ENCODE data around the gene SLC26A9.
"Not testable (repeated sequence)": the region's sequence is repeated elsewhere in the genome, so short reads cannot be mapped to it uniquely, and the experiment has no call there.

Gene SLC26A9

GRCh38 chr1:205889706-205890105 is 53.5 kb downstream of the SLC26A9 start:
- H3F3A ChIP-seq (ENCODE audit: control insufficient read depth, insufficient read depth); H3K4me3 ChIP-seq (ENCODE audit: low read length); H4K20me1 ChIP-seq (ENCODE audit: control insufficient read depth, insufficient read depth, low read depth, low read length); H3K4me2 ChIP-seq (ENCODE audit: low read length); H3K36me3 ChIP-seq (ENCODE audit: control insufficient read depth, low read length); H3K27me3 ChIP-seq (ENCODE audit: control insufficient read depth, low read length); H3K9me3 ChIP-seq (ENCODE audit: control insufficient read depth, insufficient read depth, low read length); H3K9me2 ChIP-seq (replicated peaks; ENCODE audit: control insufficient read depth, low read length); H3K4me1 ChIP-seq (ENCODE audit: control insufficient read depth, low read length); H3K27ac ChIP-seq (ENCODE audit: low read depth, low read length); H3K79me2 ChIP-seq (ENCODE audit: control insufficient read depth, low read length): not testable (repeated sequence)

- H3K27me3 ChIP-seq (ENCODE audit: control insufficient read depth, low read length), result not testable (repeated sequence)
Observed at GRCh38 chr1:205889006-205889405, 54.2 kb downstream of the SLC26A9 start.

GRCh38 chr1:205883792-205884191 is 59.5 kb downstream of the SLC26A9 start:
- Histone ChIP-seq H3K27ac (ENCODE audit: low read depth, low read length) (no peak overlapping the region), H3F3A (ENCODE audit: control insufficient read depth, insufficient read depth) (no peaks in the 10 kb centered on the region), H4K20me1 (ENCODE audit: control insufficient read depth, insufficient read depth, low read depth, low read length) (no peaks in the 10 kb centered on the region), H3K36me3 (ENCODE audit: control insufficient read depth, low read length) (peaks cover 4% of the 10 kb centered on the region; the same call in 1 of the 2 replicates), H3K4me1 (ENCODE audit: control insufficient read depth, low read length) (peaks cover 12% of the 10 kb centered on the region), H3K4me3 (ENCODE audit: low read length) (no peak overlapping the region), H3K9me2 (replicated peaks; ENCODE audit: control insufficient read depth, low read length) (no peaks in the 10 kb centered on the region), H3K79me2 (ENCODE audit: control insufficient read depth, low read length) (no peaks in the 10 kb centered on the region), H3K4me2 (ENCODE audit: low read length) (no peak overlapping the region), H3K9me3 (ENCODE audit: control insufficient read depth, insufficient read depth, low read length) (peaks cover 11% of the 10 kb centered on the region), H3K27me3 (ENCODE audit: control insufficient read depth, low read length) (no peaks in the 10 kb centered on the region)
- no peak for TF ChIP-seq EZH2phosphoT487 (IDR thresholded peaks at IDR 0.05; ENCODE audit: borderline replicate concordance, low read length)
- TF ChIP-seq CTCF (IDR thresholded peaks at IDR 0.05; ENCODE audit: low read depth, low read length, poor library complexity, severe bottlenecking), result no peak

More at GRCh38 chr1:205889006-205889405, 54.2 kb downstream of the SLC26A9 start:
- not testable (repeated sequence) for H4K20me1 ChIP-seq (ENCODE audit: control insufficient read depth, insufficient read depth, low read depth, low read length); H3K9me2 ChIP-seq (replicated peaks; ENCODE audit: control insufficient read depth, low read length); H3K9me3 ChIP-seq (ENCODE audit: control insufficient read depth, insufficient read depth, low read length); H3K36me3 ChIP-seq (ENCODE audit: control insufficient read depth, low read length); H3K4me3 ChIP-seq (ENCODE audit: low read length); H3K4me1 ChIP-seq (ENCODE audit: control insufficient read depth, low read length); H3F3A ChIP-seq (ENCODE audit: control insufficient read depth, insufficient read depth); H3K27ac ChIP-seq (ENCODE audit: low read depth, low read length); H3K4me2 ChIP-seq (ENCODE audit: low read length); H3K79me2 ChIP-seq (ENCODE audit: control insufficient read depth, low read length)

GRCh38 chr1:205880923-205881322 is 62.3 kb downstream of the SLC26A9 start:
- H3K4me1 ChIP-seq (ENCODE audit: control insufficient read depth, low read length), result peaks cover 24% of the 10 kb centered on the region
- TF ChIP-seq CTCF (IDR thresholded peaks at IDR 0.05; ENCODE audit: low read depth, low read length, poor library complexity, severe bottlenecking), result no peak
- H3K4me3 ChIP-seq (ENCODE audit: low read length), result no peak overlapping the region
- H3K9me3 ChIP-seq (ENCODE audit: control insufficient read depth, insufficient read depth, low read length), result peaks cover 11% of the 10 kb centered on the region
- H3K79me2 ChIP-seq (ENCODE audit: control insufficient read depth, low read length), result no peaks in the 10 kb centered on the region
- H4K20me1 ChIP-seq (ENCODE audit: control insufficient read depth, insufficient read depth, low read depth, low read length), result no peaks in the 10 kb centered on the region
- no peaks in the 10 kb centered on the region for H3F3A ChIP-seq (ENCODE audit: control insufficient read depth, insufficient read depth)
- H3K9me2 ChIP-seq (replicated peaks; ENCODE audit: control insufficient read depth, low read length), result no peaks in the 10 kb centered on the region
- no peaks in the 10 kb centered on the region for H3K27me3 ChIP-seq (ENCODE audit: control insufficient read depth, low read length)
- no peak overlapping the region for H3K27ac ChIP-seq (ENCODE audit: low read depth, low read length)
- peaks cover 4% of the 10 kb centered on the region; the same call in 1 of the 2 replicates for H3K36me3 ChIP-seq (ENCODE audit: control insufficient read depth, low read length)
- H3K4me2 ChIP-seq (ENCODE audit: low read length), result no peak overlapping the region
